GM12878 (cell line): ENCODE data around the gene EPS8.

ENCODE experiments used
- BCL11A ChIP-seq: IDR thresholded peaks from 2 replicates; pipeline ENCODE4 v1.6.1; 2011; ENCODE audit warnings: low read depth, low read length
- BCL3 ChIP-seq: IDR thresholded peaks from 2 replicates; pipeline ENCODE4 v1.6.1; 2011; ENCODE audit warnings: borderline replicate concordance, low read depth, mild to moderate bottlenecking, moderate library complexity, low read length; ENCODE audit not compliant: insufficient read depth, poor library complexity, severe bottlenecking
- CHD2 ChIP-seq: IDR thresholded peaks from 2 replicates; pipeline ENCODE4 v1.6.1; 2011; ENCODE audit warnings: low read depth, low read length, improper control_type of control experiment, borderline replicate concordance
- ESRRA ChIP-seq: IDR thresholded peaks from 2 replicates; pipeline ENCODE4 v1.6.1; 2012; ENCODE audit warnings: mild to moderate bottlenecking, low read length, improper control_type of control experiment
- EZH2 ChIP-seq: IDR thresholded peaks from 2 replicates; pipeline ENCODE4 v1.6.1; 2012; ENCODE audit warnings: low read depth, mild to moderate bottlenecking, control low read depth, inconsistent platforms, low read length, borderline replicate concordance; ENCODE audit not compliant: control insufficient read depth
- MAX ChIP-seq: IDR thresholded peaks from 2 replicates; pipeline ENCODE4 v1.6.1; 2012; ENCODE audit warnings: low read depth, low read length, improper control_type of control experiment
- SIX5 ChIP-seq: IDR thresholded peaks from 2 replicates; pipeline ENCODE4 v1.6.1; 2011; ENCODE audit warnings: mild to moderate bottlenecking, low read depth, low read length, moderate library complexity; ENCODE audit not compliant: severe bottlenecking
- TAF1 ChIP-seq: IDR thresholded peaks from 2 replicates; pipeline ENCODE4 v1.6.1; 2011; ENCODE audit warnings: mild to moderate bottlenecking, low read depth, low read length, borderline replicate concordance
- TARDBP ChIP-seq: IDR thresholded peaks from 2 replicates; pipeline ENCODE4 v1.6.1; 2016; ENCODE audit warnings: borderline replicate concordance
- TF ChIP-seq, protein P1 (sequence below): IDR thresholded peaks from 2 replicates; pipeline ENCODE4 v1.6.1; 2011; ENCODE audit warnings: borderline replicate concordance, low read depth, mild to moderate bottlenecking, moderate library complexity, mixed read lengths, low read length; ENCODE audit not compliant: insufficient read depth; ENCODE audit errors: extremely low read length
- TF ChIP-seq, protein P2 (sequence below), 3 experiments: IDR thresholded peaks in 2 of 3; conservative IDR thresholded peaks in 1 of 3; 2 replicates each; pipeline ENCODE4 v1.5.1; 2011; ENCODE audit warnings: low read depth in 3 of 3, low read length in 3 of 3, mild to moderate bottlenecking in 3 of 3, control low read depth in 2 of 3, moderate library complexity in 2 of 3, inconsistent platforms in 1 of 3, mixed read lengths in 1 of 3; ENCODE audit not compliant: control insufficient read depth in 2 of 3, insufficient read depth in 1 of 3; ENCODE audit errors: extremely low read depth in 1 of 3

DNA sequence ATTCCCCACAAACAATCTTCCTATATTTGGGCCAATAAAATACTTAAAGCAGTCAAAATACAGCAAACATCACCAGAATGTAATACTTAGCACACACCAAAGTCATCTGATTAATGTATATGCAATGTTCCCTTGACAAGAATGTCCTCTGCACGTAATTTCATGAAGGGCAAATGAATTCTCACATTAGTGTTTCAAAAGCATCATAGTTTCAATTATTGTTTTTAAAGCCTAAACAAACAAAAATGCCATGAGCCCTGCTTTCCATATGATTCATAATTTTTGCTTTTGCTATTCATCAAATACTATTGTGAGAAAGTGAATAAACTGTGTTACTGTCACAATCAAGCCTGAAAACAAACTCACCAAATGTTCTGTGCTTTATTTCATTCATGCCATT is 156.0 kb downstream of the EPS8 start:
- TF ChIP-seq TARDBP (no peak), EZH2 (no peak), BCL11A (no peak), CHD2 (no peak), ESRRA (no peak), SIX5 (no peak), TAF1 (no peak), MAX (no peak), BCL3 (no peak)
- TF ChIP-seq, protein P1, sequence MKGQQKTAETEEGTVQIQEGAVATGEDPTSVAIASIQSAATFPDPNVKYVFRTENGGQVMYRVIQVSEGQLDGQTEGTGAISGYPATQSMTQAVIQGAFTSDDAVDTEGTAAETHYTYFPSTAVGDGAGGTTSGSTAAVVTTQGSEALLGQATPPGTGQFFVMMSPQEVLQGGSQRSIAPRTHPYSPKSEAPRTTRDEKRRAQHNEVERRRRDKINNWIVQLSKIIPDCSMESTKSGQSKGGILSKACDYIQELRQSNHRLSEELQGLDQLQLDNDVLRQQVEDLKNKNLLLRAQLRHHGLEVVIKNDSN = no peak
- TF ChIP-seq, protein P2, sequence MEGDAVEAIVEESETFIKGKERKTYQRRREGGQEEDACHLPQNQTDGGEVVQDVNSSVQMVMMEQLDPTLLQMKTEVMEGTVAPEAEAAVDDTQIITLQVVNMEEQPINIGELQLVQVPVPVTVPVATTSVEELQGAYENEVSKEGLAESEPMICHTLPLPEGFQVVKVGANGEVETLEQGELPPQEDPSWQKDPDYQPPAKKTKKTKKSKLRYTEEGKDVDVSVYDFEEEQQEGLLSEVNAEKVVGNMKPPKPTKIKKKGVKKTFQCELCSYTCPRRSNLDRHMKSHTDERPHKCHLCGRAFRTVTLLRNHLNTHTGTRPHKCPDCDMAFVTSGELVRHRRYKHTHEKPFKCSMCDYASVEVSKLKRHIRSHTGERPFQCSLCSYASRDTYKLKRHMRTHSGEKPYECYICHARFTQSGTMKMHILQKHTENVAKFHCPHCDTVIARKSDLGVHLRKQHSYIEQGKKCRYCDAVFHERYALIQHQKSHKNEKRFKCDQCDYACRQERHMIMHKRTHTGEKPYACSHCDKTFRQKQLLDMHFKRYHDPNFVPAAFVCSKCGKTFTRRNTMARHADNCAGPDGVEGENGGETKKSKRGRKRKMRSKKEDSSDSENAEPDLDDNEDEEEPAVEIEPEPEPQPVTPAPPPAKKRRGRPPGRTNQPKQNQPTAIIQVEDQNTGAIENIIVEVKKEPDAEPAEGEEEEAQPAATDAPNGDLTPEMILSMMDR (IDR thresholded peaks at IDR 0.05 in 2 of 3, conservative IDR thresholded peaks at IDR 0.05 in 1 of 3; ENCODE audit: control insufficient read depth in 2 of 3, extremely low read depth in 1 of 3, insufficient read depth in 1 of 3, low read depth in 3 of 3, low read length in 3 of 3) = no peak
